Kidney epithelial cell (primary cell): ENCODE results near the gene S100A14. TPM values are rescaled to one million over a fixed set of nuclear protein-coding genes. Genes with fewer than 3 reads are reported as not detected.
A peak's percentile ranks its signal among the peaks of the same experiment; 100 is the strongest.

Experiments
- DNase-seq: peaks from one replicate; pipeline ENCODE4 v3.0.0-alpha.2; 2010; ENCODE audit warnings: low read depth
- H3K27me3 ChIP-seq: 2 replicates; pipeline ENCODE4 v1.6.0; 2011; ENCODE audit warnings: low read length; ENCODE audit not compliant: control insufficient read depth, insufficient read depth
- H3K36me3 ChIP-seq: 2 replicates; pipeline ENCODE4 v1.5.1; 2011; ENCODE audit warnings: low read length; ENCODE audit not compliant: control insufficient read depth, insufficient read depth
- H3K4me3 ChIP-seq: 2 replicates; pipeline ENCODE4 v1.5.1; 2011; ENCODE audit warnings: low read depth, mild to moderate bottlenecking, control low read depth, low read length
- total RNA-seq: library from RNA; depleted of rRNA; stranded (reverse); fragments of >200 nt; gene quantifications from 2 replicates; pipeline ENCODE4 v1.2.3, GENCODE V29; 2015
- TF ChIP-seq, protein P1 (sequence below): IDR thresholded peaks from 2 replicates; pipeline ENCODE4 v1.5.1; 2011; ENCODE audit warnings: mild to moderate bottlenecking, moderate library complexity, low read length, control low read depth, inconsistent platforms; ENCODE audit not compliant: insufficient read depth, poor library complexity, severe bottlenecking

Gene S100A14
- total RNA-seq, 1 donor from 2014 or later = 4.2 TPM

DNA sequence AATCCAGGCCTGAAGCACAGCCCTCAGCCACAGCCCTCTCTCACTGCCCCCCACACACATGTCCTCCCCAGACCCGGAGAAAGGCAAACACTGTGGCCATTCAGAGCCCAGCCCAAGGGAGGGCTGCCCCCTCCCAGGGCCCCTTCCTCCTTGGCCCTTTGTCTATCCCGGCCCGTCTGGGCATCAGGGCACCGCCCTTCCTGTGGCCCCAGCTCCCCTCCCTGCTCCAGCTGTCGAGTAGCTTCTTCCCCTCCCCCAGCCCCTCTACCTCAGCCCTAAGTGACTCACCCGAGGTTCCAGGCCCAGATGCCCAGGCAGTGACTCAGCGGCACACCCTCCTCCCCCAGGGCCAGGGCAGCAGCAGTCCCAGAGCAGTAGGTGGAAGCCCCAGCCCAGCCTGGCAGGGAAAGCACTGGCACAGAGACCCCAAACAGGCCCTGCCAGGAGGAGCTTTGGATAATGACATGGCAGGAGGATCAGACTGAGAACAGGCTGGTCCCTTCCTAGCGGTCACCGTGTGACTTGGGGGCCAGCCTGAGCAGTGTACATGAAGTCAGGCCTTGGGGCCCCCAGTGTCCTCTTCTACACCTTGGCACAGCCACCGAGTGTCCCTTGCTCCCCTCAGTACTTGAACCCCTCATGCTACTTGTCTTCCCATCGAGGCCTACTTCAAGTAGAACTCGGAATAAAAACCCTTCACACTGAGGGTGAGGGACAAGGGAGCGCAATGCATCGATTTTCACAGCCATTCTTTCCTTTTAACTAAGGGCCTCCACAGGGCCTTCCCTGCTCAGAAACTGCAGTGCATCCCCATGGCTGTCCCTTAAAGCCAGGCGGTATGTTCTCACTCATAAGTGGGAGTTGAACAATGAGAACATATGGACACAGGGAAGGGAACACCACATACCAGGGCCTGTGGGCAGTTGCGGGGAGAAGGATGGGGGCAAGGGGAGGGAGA is 49.4 kb downstream of the S100A14 start:
- H3K27me3 ChIP-seq = no peaks in the 10 kb centered on the region
- peak; percentile 97 for DNase-seq
- no peak overlapping the region for H3K4me3 ChIP-seq
- TF ChIP-seq, protein P1, sequence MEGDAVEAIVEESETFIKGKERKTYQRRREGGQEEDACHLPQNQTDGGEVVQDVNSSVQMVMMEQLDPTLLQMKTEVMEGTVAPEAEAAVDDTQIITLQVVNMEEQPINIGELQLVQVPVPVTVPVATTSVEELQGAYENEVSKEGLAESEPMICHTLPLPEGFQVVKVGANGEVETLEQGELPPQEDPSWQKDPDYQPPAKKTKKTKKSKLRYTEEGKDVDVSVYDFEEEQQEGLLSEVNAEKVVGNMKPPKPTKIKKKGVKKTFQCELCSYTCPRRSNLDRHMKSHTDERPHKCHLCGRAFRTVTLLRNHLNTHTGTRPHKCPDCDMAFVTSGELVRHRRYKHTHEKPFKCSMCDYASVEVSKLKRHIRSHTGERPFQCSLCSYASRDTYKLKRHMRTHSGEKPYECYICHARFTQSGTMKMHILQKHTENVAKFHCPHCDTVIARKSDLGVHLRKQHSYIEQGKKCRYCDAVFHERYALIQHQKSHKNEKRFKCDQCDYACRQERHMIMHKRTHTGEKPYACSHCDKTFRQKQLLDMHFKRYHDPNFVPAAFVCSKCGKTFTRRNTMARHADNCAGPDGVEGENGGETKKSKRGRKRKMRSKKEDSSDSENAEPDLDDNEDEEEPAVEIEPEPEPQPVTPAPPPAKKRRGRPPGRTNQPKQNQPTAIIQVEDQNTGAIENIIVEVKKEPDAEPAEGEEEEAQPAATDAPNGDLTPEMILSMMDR = no peak
- no peaks in the 10 kb centered on the region for H3K36me3 ChIP-seq

DNA sequence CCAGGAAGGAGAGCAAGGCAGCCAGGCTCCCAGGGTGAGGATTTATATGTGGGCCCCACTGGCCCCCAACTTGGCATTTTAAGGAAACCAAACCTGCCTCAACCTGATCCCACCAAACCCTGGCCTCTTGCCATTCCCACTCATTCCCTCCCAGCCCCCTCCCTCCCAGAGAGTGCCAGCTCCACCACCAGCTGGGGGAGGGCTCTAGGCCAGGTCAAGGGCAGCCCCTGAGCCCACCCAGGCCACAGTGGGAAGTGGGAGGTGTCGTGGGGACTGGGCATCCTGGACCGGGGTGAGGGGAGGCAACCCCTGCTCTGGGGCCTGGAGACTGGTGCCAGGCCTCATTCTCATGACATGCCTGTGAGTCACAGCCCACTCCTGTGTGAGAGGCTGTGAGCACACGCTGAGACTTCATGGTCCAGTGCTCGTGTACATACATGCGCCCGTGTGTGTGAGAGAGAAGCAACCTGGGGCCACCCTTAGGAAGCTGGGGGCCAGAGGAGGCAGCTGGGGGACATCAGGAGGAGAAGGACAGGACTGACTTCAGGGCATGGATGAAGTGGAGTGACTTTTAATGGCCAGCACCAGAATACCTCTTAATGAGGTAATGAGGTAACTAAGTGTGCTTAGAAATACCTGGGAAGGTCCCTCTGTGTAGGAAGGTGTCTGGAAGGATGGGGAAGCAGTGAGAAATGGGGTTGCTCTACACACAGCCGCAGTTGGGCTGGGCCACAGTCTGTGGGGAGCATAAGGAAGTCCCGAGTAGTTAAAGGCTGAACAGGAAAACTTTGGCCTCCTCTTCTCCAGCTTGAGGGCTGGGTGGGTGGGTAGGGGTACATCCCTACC is 50.4 kb downstream of the S100A14 start, which contains the start of gene S100A2:
S100A2 (minus strand) TSS at position 316 of the 846 bp plus-strand sequence. CDS start 1,967 bp downstream, outside the sequence.
- TF ChIP-seq, protein P1 = no peak
- peak; percentile 94 for DNase-seq
- no peaks in the 10 kb centered on the region for H3K27me3 ChIP-seq
- no peak within 1 kb of the TSS for H3K4me3 ChIP-seq
- H3K36me3 ChIP-seq = no peaks in the 10 kb centered on the region

Other genes with a start within 250 kb of the S100A14 start
- gene S100A12, start 240.7 kb downstream of the S100A14 start, total RNA-seq = not detected in 2 replicates
- not detected in 2 replicates for gene S100A8, start 225.3 kb downstream of the S100A14 start, total RNA-seq
- not detected in 2 replicates for gene S100A7A, start 199.8 kb downstream of the S100A14 start, total RNA-seq
- gene S100A7, start 155.7 kb downstream of the S100A14 start, total RNA-seq = not detected in 2 replicates
- gene S100A6, start 80.3 kb downstream of the S100A14 start, total RNA-seq = 754 and 920 TPM in 2 replicates
- gene S100A5, start 75.4 kb downstream of the S100A14 start, total RNA-seq = 0.75 TPM in 1 of 2 replicates, not detected in the other
- gene S100A4, start 70.5 kb downstream of the S100A14 start, total RNA-seq = 2.7 and 7.1 TPM in 2 replicates
- gene S100A3, start 67.1 kb downstream of the S100A14 start, total RNA-seq = 5.8 and 12.0 TPM in 2 replicates
- 16.1 and 27.5 TPM in 2 replicates for gene S100A2, start 50.5 kb downstream of the S100A14 start, total RNA-seq
- gene S100A16, start 3.2 kb downstream of the S100A14 start, total RNA-seq = 480 and 499 TPM in 2 replicates
- 171 and 183 TPM in 2 replicates for gene S100A13, start 11.2 kb upstream of the S100A14 start, total RNA-seq
- 1.3 and 2.0 TPM in 2 replicates for gene S100A1, start 12.1 kb upstream of the S100A14 start, total RNA-seq
- 54.8 and 58.1 TPM in 2 replicates for gene CHTOP, start 17.7 kb upstream of the S100A14 start, total RNA-seq
- gene SNAPIN, start 42.4 kb upstream of the S100A14 start, total RNA-seq = 61.0 and 65.0 TPM in 2 replicates
- 231 and 250 TPM in 2 replicates for gene ILF2, start 54.7 kb upstream of the S100A14 start, total RNA-seq
- 2.0 and 2.1 TPM in 2 replicates for gene NPR1, start 62.4 kb upstream of the S100A14 start, total RNA-seq
- gene INTS3, start 111.7 kb upstream of the S100A14 start, total RNA-seq = 33.8 and 36.4 TPM in 2 replicates
- 2.7 and 6.2 TPM in 2 replicates for gene SLC27A3, start 159.1 kb upstream of the S100A14 start, total RNA-seq